GM12892 (cell line): ENCODE data around the gene TMEM141.
"Not testable (repeated sequence)": the region's sequence is repeated elsewhere in the genome, so short reads cannot be mapped to it uniquely, and the experiment has no call there.

Source experiments
- POLR2A ChIP-seq: IDR thresholded peaks from 2 replicates; pipeline ENCODE4 v1.6.1; 2011; ENCODE audit warnings: low read depth, low read length, control low read depth
- POLR2AphosphoS5 ChIP-seq: IDR thresholded peaks from 2 replicates; pipeline ENCODE4 v1.6.1; 2011; ENCODE audit warnings: low read depth, low read length, control low read depth

DNA sequence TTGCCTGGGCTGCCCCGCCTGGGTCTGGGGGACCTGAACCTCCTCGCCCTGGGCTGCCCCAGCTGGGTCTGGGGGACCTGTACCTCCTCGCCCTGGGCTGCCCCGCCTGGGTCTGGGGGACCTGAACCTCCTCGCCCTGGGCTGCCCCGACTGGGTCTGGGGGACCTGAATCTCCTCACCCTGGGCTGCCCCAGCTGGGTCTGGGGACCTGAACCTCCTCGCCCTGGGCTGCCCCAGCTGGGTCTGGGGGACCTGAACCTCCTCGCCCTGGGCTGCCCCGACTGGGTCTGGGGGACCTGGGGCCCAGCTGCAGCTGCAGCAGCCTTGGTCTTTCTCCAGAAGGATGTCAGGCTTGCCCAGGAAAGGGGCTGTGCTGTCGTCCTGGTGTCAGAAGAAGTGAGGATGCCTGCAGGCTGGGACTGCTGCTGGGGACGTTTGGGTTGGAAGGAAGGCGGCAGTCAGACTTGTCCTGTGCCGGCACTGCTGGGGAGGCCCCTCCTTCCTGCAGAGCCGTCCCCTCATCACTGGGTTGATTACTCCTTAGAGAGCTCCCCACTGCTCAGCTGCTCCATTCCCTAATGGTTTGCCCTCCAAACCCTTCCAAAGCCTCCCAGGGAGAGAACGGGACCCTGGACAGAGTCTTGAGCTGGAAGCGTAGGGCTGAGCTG, 42.4 kb downstream of the TMEM141 start:
- not testable (repeated sequence) for TF ChIP-seq POLR2A, POLR2AphosphoS5
